NT2/D1 (cell line): Measurements from ENCODE around the gene ELFN1.

Experiments
- DNase-seq: peaks from one replicate; pipeline ENCODE4 v3.0.0-alpha.2; 2011; ENCODE audit warnings: low read depth, low spot score
- H3K27me3 ChIP-seq: 2 replicates; pipeline ENCODE4 v1.6.0; 2011; ENCODE audit warnings: mild to moderate bottlenecking; ENCODE audit not compliant: insufficient read length, insufficient read depth
- H3K36me3 ChIP-seq: 2 replicates; pipeline ENCODE4 v1.6.1; 2011; ENCODE audit warnings: mild to moderate bottlenecking, low read length, mixed read lengths; ENCODE audit not compliant: insufficient read depth, insufficient read length
- H3K4me1 ChIP-seq: 2 replicates; pipeline ENCODE4 v1.5.1; 2011; ENCODE audit not compliant: insufficient read depth, insufficient read length
- H3K4me3 ChIP-seq: 2 replicates; pipeline ENCODE4 v1.5.1; 2011; ENCODE audit warnings: low read depth; ENCODE audit not compliant: insufficient read length
- H3K9ac ChIP-seq: 2 replicates; pipeline ENCODE4 v1.6.0; 2011; ENCODE audit warnings: low read depth; ENCODE audit not compliant: insufficient read length
- H3K9me3 ChIP-seq: 2 replicates; pipeline ENCODE4 v1.5.1; 2011; ENCODE audit warnings: mild to moderate bottlenecking, low read length; ENCODE audit not compliant: insufficient read depth
- SUZ12 ChIP-seq: IDR thresholded peaks from 2 replicates; pipeline ENCODE4 v1.6.1; 2011; ENCODE audit not compliant: insufficient read length, insufficient read depth; ENCODE audit errors: extremely low read depth
- YY1 ChIP-seq: IDR thresholded peaks from 2 replicates; pipeline ENCODE4 v1.6.1; 2011; ENCODE audit not compliant: insufficient read length, insufficient read depth
- ZNF274 ChIP-seq: IDR thresholded peaks from 2 replicates; pipeline ENCODE4 v1.6.1; 2011; ENCODE audit warnings: mild to moderate bottlenecking, low read depth, low read length

Gene ELFN1

GRCh38 chr7:1723254-1723653, 53.2 kb downstream of the ELFN1 start:
- H3K4me3 ChIP-seq, result no peak overlapping the region
- 0 out of 2 replicates have a peak, but pooled peaks cover 7% of the 10 kb centered on the region for H3K9me3 ChIP-seq
- TF ChIP-seq YY1 (no peak), SUZ12 (no peak), ZNF274 (no peak)
- peaks cover 14% of the 10 kb centered on the region for H3K36me3 ChIP-seq
- H3K4me1 ChIP-seq, result peaks cover 19% of the 10 kb centered on the region
- DNase-seq, result no peak
- H3K27me3 ChIP-seq, result no peaks in the 10 kb centered on the region
- H3K9ac ChIP-seq, result no peak overlapping the region

GRCh38 chr7:1724118-1724910, 54.2 kb downstream of the ELFN1 start:
- Histone ChIP-seq H3K9ac (no peak overlapping the region), H3K4me3 (no peak overlapping the region), H3K9me3 (peaks cover 17% of the 10 kb centered on the region; the same call in 1 of the 2 replicates), H3K36me3 (peaks cover 18% of the 10 kb centered on the region), H3K27me3 (no peaks in the 10 kb centered on the region), H3K4me1 (peaks cover 19% of the 10 kb centered on the region)
- DNase-seq, result no peak
- TF ChIP-seq SUZ12 (no peak), YY1 (no peak), ZNF274 (no peak)

GRCh38 chr7:1725199-1725690, 55.2 kb downstream of the ELFN1 start:
- Histone ChIP-seq H3K27me3 (no peaks in the 10 kb centered on the region), H3K4me1 (peaks cover 11% of the 10 kb centered on the region), H3K9ac (no peak overlapping the region), H3K4me3 (no peak overlapping the region), H3K36me3 (peaks cover 23% of the 10 kb centered on the region), H3K9me3 (peaks cover 26% of the 10 kb centered on the region; the same call in 1 of the 2 replicates)
- TF ChIP-seq ZNF274 (no peak), YY1 (no peak), SUZ12 (no peak)
- no peak for DNase-seq

- no peak for DNase-seq
- Histone ChIP-seq H3K9ac (no peak overlapping the region), H3K4me1 (peaks cover 11% of the 10 kb centered on the region), H3K9me3 (peaks cover 28% of the 10 kb centered on the region; the same call in 1 of the 2 replicates), H3K4me3 (no peak overlapping the region), H3K36me3 (peaks cover 23% of the 10 kb centered on the region), H3K27me3 (no peaks in the 10 kb centered on the region)
- no peak for TF ChIP-seq SUZ12
- no peak for TF ChIP-seq YY1
- TF ChIP-seq ZNF274, result no peak
These were observed 55.9 kb downstream of the ELFN1 start for GRCh38 chr7:1725766-1726630.

GRCh38 chr7:1727079-1727478, 57.0 kb downstream of the ELFN1 start:
- DNase-seq, result no peak
- H3K36me3 ChIP-seq, result peaks cover 23% of the 10 kb centered on the region
- no peak overlapping the region for H3K4me3 ChIP-seq
- TF ChIP-seq SUZ12 (no peak), ZNF274 (no peak), YY1 (no peak)
- no peak overlapping the region for H3K9ac ChIP-seq
- H3K9me3 ChIP-seq, result peaks cover 28% of the 10 kb centered on the region; the same call in 1 of the 2 replicates
- peaks cover 3% of the 10 kb centered on the region for H3K4me1 ChIP-seq
- no peaks in the 10 kb centered on the region for H3K27me3 ChIP-seq

- H3K9ac ChIP-seq, result no peak overlapping the region
- H3K27me3 ChIP-seq, result no peaks in the 10 kb centered on the region
- no peak overlapping the region for H3K4me3 ChIP-seq
- H3K9me3 ChIP-seq, result peaks cover 28% of the 10 kb centered on the region; the same call in 1 of the 2 replicates
- peaks cover 3% of the 10 kb centered on the region for H3K4me1 ChIP-seq
- no peak for DNase-seq
- peaks cover 23% of the 10 kb centered on the region for H3K36me3 ChIP-seq
- TF ChIP-seq SUZ12, result no peak
- TF ChIP-seq ZNF274, result no peak
- TF ChIP-seq YY1, result no peak
These were observed 57.9 kb downstream of the ELFN1 start for GRCh38 chr7:1727812-1728570.
